ENCODE data around the gene PGBD5.

DNA sequence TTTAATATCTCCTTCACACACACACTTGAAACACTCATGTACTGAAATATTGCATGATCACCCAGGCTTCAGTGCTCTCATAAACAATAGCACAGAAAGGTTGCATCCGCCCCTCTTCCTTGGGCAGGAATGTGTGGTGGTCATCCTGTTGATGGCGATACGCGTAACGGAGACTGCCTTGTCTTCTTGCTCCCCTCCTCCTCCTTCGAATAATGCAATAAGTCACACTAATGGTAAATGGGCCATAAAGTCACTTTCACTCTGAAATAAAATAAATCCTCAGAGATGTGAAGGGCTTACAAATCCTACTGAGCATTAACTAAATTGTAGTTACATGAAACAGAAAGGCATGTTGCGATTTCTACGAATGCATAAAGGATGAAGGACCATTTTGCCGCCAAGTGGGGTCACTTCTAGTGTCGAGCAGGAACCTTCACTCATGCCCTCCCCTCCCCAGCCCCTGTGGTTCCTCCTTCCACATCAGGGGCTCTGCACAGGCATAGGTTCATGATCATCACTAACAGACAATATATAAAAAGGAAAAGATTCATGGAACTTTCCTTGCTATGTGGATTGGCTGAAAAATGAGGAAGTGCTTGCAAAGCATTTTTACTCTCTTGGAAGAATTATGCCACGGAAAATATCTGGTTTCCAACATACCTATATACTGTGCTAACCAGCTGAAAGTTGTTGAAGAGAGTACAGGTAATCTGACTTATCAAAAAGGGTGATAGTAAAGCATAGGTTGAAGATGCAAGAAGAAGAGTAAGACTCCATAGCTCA lies 1.2 kb upstream of the PGBD5 start:
- TF ChIP-seq, protein P1, sequence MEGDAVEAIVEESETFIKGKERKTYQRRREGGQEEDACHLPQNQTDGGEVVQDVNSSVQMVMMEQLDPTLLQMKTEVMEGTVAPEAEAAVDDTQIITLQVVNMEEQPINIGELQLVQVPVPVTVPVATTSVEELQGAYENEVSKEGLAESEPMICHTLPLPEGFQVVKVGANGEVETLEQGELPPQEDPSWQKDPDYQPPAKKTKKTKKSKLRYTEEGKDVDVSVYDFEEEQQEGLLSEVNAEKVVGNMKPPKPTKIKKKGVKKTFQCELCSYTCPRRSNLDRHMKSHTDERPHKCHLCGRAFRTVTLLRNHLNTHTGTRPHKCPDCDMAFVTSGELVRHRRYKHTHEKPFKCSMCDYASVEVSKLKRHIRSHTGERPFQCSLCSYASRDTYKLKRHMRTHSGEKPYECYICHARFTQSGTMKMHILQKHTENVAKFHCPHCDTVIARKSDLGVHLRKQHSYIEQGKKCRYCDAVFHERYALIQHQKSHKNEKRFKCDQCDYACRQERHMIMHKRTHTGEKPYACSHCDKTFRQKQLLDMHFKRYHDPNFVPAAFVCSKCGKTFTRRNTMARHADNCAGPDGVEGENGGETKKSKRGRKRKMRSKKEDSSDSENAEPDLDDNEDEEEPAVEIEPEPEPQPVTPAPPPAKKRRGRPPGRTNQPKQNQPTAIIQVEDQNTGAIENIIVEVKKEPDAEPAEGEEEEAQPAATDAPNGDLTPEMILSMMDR (optimal IDR thresholded peaks at IDR 0.05 in 1 of 3, IDR thresholded peaks at IDR 0.05 in 1 of 3, conservative IDR thresholded peaks at IDR 0.05 in 1 of 3; ENCODE audit: extremely low read depth in 1 of 3, insufficient read depth in 2 of 3, low read length in 3 of 3), result no peak
- peak; percentile 55 for TF ChIP-seq EZH2 (IDR thresholded peaks at IDR 0.05; ENCODE audit: low read length)

All from keratinocyte (primary cell).